Effector memory CD4-positive, alpha-beta T cell (primary cell): ENCODE measurements around the gene CD2AP.
"Not testable (repeated sequence)": the region's sequence is repeated elsewhere in the genome, so short reads cannot be mapped to it uniquely, and the experiment has no call there.

Experiments used
- DNase-seq, 3 donors: peaks; one replicate each; pipeline ENCODE4 v3.0.0-alpha.2; 2020
- H3K27ac ChIP-seq: 2 replicates; pipeline ENCODE4 v1.7.0; 2013; ENCODE audit warnings: mild to moderate bottlenecking, low read length, moderate library complexity; ENCODE audit not compliant: insufficient read depth, poor library complexity, severe bottlenecking
- H3K27me3 ChIP-seq: replicated peaks from 2 replicates; pipeline ENCODE4 v1.7.0; 2013; ENCODE audit warnings: mild to moderate bottlenecking, low read length; ENCODE audit not compliant: insufficient read depth, control insufficient read depth, poor library complexity, severe bottlenecking
- H3K36me3 ChIP-seq: 2 replicates; pipeline ENCODE4 v1.7.0; 2013; ENCODE audit warnings: mild to moderate bottlenecking, low read length, moderate library complexity; ENCODE audit not compliant: control insufficient read depth, insufficient read depth
- H3K4me1 ChIP-seq: 2 replicates; pipeline ENCODE4 v1.7.0; 2013; ENCODE audit warnings: low read length, mild to moderate bottlenecking; ENCODE audit not compliant: control insufficient read depth, insufficient read depth, poor library complexity, severe bottlenecking
- H3K4me3 ChIP-seq: 2 replicates; pipeline ENCODE4 v1.7.0; 2013; ENCODE audit warnings: low read length, low read depth, mild to moderate bottlenecking; ENCODE audit not compliant: insufficient read depth, poor library complexity, severe bottlenecking
- H3K9me3 ChIP-seq: 2 replicates; pipeline ENCODE4 v1.7.0; 2013; ENCODE audit warnings: mild to moderate bottlenecking, low read length, moderate library complexity; ENCODE audit not compliant: control insufficient read depth

Gene CD2AP

DNA sequence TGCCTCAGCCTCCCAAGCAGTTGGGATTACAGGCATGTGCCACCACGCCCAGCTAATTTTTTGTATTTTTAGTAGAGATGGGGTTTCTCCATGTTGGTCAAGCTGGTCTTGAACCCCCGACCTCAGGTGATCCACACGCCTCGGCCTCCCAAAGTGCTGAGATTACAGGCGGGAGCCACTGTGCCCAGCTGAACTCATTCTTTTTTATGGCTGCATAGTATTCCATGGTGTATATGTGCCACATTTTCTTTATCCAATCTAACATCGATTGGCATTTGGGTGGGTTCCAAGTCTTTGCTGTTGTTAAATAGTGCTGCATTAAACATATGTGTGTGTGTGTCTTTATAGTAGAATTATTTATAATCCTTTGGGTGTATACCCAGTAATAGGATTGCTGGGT is 78.9 kb downstream of the CD2AP start:
- H3K36me3 ChIP-seq = not testable (repeated sequence)

GRCh38 chr6:47563162-47563561 is 85.6 kb downstream of the CD2AP start:
- Histone ChIP-seq H3K9me3 (no peaks in the 10 kb centered on the region), H3K4me1 (no peaks in the 10 kb centered on the region), H3K27me3 (no peaks in the 10 kb centered on the region), H3K36me3 (no peaks in the 10 kb centered on the region), H3K27ac (no peak overlapping the region), H3K4me3 (no peak overlapping the region)
- no peak for DNase-seq

More for the DNA sequence above, 78.9 kb downstream of the CD2AP start:
- H3K9me3 ChIP-seq, H3K27ac ChIP-seq, DNase-seq, H3K4me3 ChIP-seq, H3K27me3 ChIP-seq, H3K4me1 ChIP-seq: not testable (repeated sequence)

DNA sequence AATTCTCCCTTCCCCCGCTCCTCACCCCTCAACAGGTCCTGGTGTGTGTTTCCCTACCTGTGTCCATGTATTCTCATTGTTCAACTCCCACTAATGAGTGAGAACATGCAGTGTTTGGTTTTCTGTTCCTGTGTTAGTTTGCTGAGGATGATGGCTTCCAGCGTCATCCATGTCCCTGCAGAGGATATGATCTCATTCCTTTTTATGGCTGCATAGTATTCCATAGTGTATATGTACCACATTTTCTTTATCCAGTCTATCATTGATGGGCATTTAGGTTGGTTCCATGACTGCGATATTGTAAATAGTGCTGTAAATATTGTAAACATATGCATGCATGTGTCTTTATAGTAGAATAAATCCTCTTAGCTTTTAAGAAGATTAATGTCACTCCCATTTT is 89.0 kb downstream of the CD2AP start:
- H3K4me1 ChIP-seq, H3K27me3 ChIP-seq, H3K9me3 ChIP-seq, H3K4me3 ChIP-seq, DNase-seq, H3K36me3 ChIP-seq, H3K27ac ChIP-seq: not testable (repeated sequence)

DNA sequence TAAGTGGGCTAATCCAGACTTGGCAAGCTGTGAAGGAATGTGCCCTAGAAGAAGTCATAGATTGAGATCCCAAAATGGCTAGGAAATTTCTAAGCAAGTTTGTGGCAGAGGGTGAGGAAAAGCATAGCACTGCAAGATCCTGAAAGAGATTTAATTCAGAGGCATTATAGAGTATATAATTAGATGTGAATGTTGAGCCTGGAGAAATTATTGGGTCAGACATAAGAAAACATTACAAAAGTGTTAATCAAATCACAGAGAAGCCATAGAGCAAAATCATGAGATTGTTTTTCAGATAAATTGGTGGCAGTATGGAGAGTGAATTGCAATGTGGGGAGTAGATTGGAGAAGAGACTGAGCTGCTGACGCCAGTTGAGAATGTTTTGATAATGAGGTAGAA is 90.0 kb downstream of the CD2AP start:
- H3K9me3 ChIP-seq = no peaks in the 10 kb centered on the region
- no peaks in the 10 kb centered on the region for H3K27me3 ChIP-seq
- no peak overlapping the region for H3K4me3 ChIP-seq
- H3K36me3 ChIP-seq = no peaks in the 10 kb centered on the region
- no peak for DNase-seq
- no peaks in the 10 kb centered on the region for H3K4me1 ChIP-seq
- no peak overlapping the region for H3K27ac ChIP-seq

- Histone ChIP-seq H3K36me3 (no peaks in the 10 kb centered on the region), H3K4me1 (no peaks in the 10 kb centered on the region), H3K9me3 (no peaks in the 10 kb centered on the region), H3K27ac (no peak overlapping the region), H3K27me3 (no peaks in the 10 kb centered on the region), H3K4me3 (no peak overlapping the region)
- DNase-seq = no peak
These were observed 93.9 kb downstream of the CD2AP start for GRCh38 chr6:47571488-47571887.

DNA sequence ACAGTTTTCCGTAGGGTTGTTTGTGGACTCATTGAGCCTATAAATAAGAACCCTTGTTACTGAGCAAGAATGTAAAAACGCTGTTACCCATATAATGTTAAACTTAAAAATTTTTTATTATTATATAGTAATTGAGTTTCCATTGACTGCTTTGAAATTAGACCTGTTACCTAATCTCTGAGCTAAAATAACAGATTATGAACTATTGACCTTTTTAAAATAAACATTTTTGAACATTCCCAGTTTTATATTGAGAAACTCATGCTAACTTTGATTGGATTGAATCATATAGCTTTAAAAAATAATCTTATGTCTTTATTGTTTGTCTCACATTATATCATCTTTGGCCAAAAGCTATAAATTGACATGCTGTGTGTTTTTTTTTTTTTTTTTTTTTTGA is 95.5 kb downstream of the CD2AP start:
- H3K4me1 ChIP-seq = no peaks in the 10 kb centered on the region
- H3K27me3 ChIP-seq = no peaks in the 10 kb centered on the region
- H3K4me3 ChIP-seq = no peak overlapping the region
- H3K27ac ChIP-seq = no peak overlapping the region
- no peak for DNase-seq
- H3K36me3 ChIP-seq = no peaks in the 10 kb centered on the region
- H3K9me3 ChIP-seq = no peaks in the 10 kb centered on the region

DNA sequence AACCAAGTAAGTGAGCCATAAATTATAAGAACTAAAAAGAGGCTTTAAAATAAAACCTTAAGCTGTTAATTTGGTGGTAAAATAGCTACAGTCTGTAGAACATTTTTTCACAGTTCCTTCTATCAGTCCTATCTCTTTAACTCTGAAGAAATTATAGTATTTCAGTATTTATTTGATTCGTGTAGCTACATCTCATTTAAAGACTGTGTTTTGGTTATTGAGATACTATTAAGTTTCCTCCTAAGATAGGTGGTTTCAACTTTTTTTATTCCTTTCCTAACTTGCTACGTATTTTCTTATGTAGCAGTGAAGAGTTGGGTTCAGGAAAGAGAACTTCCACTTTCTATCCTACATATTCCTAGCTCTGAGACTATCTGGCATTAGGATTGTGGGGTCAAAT is 97.2 kb downstream of the CD2AP start:
- H3K4me3 ChIP-seq = no peak overlapping the region
- H3K4me1 ChIP-seq = no peaks in the 10 kb centered on the region
- no peak overlapping the region for H3K27ac ChIP-seq
- no peaks in the 10 kb centered on the region for H3K9me3 ChIP-seq
- peaks cover 11% of the 10 kb centered on the region for H3K36me3 ChIP-seq
- H3K27me3 ChIP-seq = no peaks in the 10 kb centered on the region
- DNase-seq = no peak

DNA sequence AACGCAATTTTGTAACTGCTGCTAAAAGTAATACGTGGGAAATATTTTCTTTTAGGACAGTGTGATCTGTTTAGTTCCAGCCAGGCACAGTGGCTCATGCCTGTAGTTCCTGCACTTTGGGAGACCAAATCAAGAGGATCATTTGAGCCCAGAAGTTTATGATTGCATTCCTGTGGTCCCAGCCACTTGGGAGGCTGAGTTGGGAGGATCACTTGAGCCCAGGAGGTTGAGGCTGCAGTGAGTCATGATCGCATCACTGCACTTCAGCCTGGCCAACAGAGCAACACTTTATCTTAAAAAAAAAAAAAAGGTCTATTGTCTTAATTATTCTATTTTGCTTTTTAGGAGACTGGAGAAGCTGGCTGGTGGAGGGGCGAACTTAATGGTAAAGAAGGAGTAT is 101.5 kb downstream of the CD2AP start:
- Histone ChIP-seq H3K4me3 (no peak overlapping the region), H3K27me3 (no peaks in the 10 kb centered on the region), H3K36me3 (peaks cover 11% of the 10 kb centered on the region), H3K27ac (no peak overlapping the region), H3K4me1 (no peaks in the 10 kb centered on the region), H3K9me3 (no peaks in the 10 kb centered on the region)
- DNase-seq = no peak

- Histone ChIP-seq H3K27me3 (no peaks in the 10 kb centered on the region), H3K4me1 (no peaks in the 10 kb centered on the region), H3K4me3 (no peak overlapping the region), H3K27ac (no peak overlapping the region), H3K9me3 (no peaks in the 10 kb centered on the region), H3K36me3 (peaks cover 11% of the 10 kb centered on the region)
- DNase-seq = no peak
These were observed 104.0 kb downstream of the CD2AP start for GRCh38 chr6:47581591-47581990.

- peaks cover 9% of the 10 kb centered on the region for H3K36me3 ChIP-seq
- DNase-seq = no peak
- H3K27me3 ChIP-seq = no peaks in the 10 kb centered on the region
- H3K4me3 ChIP-seq = no peak overlapping the region
- no peaks in the 10 kb centered on the region for H3K4me1 ChIP-seq
- H3K9me3 ChIP-seq = no peaks in the 10 kb centered on the region
- no peak overlapping the region for H3K27ac ChIP-seq
These were observed 109.9 kb downstream of the CD2AP start for GRCh38 chr6:47587493-47587892.
